Coronary artery (tissue), 2 donors: ENCODE measurements around the gene DPP10.

Experiments
- DNase-seq: peaks from one replicate; pipeline ENCODE4 v3.0.0-alpha.2; 2017; ENCODE audit warnings: low spot score
- H3K27ac ChIP-seq, 2 donors: fragments of 200-600 bp; sonication (generic); one replicate each; pipeline ENCODE4 v1.5.1; 2016 to 2019
- H3K4me3 ChIP-seq: fragments of 200-600 bp; sonication (generic); 2 replicates; pipeline ENCODE4 v1.5.1; 2016; ENCODE audit warnings: mild to moderate bottlenecking, moderate library complexity
- CTCF ChIP-seq: fragments of 200-600 bp; sonication (generic); IDR thresholded peaks from one replicate; pipeline ENCODE4 v1.5.1; 2019; ENCODE audit warnings: antibody characterized with exemption

The DPP10 gene

GRCh38 chr2:115484486-115484885, 1042.0 kb downstream of the DPP10 start:
- Histone ChIP-seq H3K4me3 (no peak overlapping the region), H3K27ac (no peak overlapping the region)
- no peak for TF ChIP-seq CTCF
- no peak for DNase-seq

- TF ChIP-seq CTCF, result no peak
- no peak for DNase-seq
- Histone ChIP-seq H3K4me3 (no peak overlapping the region), H3K27ac (no peak overlapping the region)
These were observed 1042.5 kb downstream of the DPP10 start for GRCh38 chr2:115484983-115485382.

- Histone ChIP-seq H3K27ac (no peak overlapping the region), H3K4me3 (no peak overlapping the region)
- no peak for TF ChIP-seq CTCF
- no peak for DNase-seq
These were observed 1048.8 kb downstream of the DPP10 start for GRCh38 chr2:115491186-115491793.

- DNase-seq, result no peak
- H3K4me3 ChIP-seq, result no peak overlapping the region
- no peak overlapping the region for H3K27ac ChIP-seq
- no peak for TF ChIP-seq CTCF
These were observed 1062.9 kb downstream of the DPP10 start for GRCh38 chr2:115505331-115505730.

- no peak for DNase-seq
- no peak for TF ChIP-seq CTCF
- Histone ChIP-seq H3K27ac (no peak overlapping the region), H3K4me3 (no peak overlapping the region)
These were observed 1078.3 kb downstream of the DPP10 start for GRCh38 chr2:115520727-115521126.

GRCh38 chr2:115524452-115524851, 1082.0 kb downstream of the DPP10 start:
- DNase-seq, result no peak
- Histone ChIP-seq H3K4me3 (no peak overlapping the region), H3K27ac (no peak overlapping the region)
- no peak for TF ChIP-seq CTCF

GRCh38 chr2:115529627-115530026, 1087.2 kb downstream of the DPP10 start:
- no peak overlapping the region for H3K4me3 ChIP-seq
- no peak for DNase-seq
- no peak for TF ChIP-seq CTCF
- no peak overlapping the region for H3K27ac ChIP-seq
